ENCODE measurements around the gene SPATA9. TPM values are rescaled to one million over a fixed set of nuclear protein-coding genes. Genes with fewer than 3 reads are reported as not detected.

Gene SPATA9
- total RNA-seq, 1 donor = 1.3 TPM

DNA sequence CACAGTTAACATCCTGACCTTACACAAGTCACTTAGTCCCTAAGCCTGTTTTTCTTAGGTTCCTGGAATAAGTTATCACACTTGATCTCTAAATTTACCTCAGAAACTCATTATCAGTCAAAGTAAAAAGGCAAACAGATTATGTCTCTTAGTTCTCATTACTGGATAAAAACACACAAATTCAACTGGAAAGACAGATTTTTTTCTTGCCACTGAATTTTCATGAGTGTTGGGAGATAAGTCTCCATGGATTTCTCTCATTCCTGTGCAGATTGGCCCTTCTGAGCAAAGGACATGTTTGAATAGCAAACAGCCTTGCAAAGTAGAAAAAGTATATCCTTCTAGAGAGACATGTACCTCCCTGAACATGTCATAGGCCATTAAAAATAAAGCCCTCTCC lies 10.2 kb downstream of the SPATA9 start:
- H3K4me3 ChIP-seq (ENCODE audit: low read depth, low read length) = no peak overlapping the region
- TF ChIP-seq, protein P1, sequence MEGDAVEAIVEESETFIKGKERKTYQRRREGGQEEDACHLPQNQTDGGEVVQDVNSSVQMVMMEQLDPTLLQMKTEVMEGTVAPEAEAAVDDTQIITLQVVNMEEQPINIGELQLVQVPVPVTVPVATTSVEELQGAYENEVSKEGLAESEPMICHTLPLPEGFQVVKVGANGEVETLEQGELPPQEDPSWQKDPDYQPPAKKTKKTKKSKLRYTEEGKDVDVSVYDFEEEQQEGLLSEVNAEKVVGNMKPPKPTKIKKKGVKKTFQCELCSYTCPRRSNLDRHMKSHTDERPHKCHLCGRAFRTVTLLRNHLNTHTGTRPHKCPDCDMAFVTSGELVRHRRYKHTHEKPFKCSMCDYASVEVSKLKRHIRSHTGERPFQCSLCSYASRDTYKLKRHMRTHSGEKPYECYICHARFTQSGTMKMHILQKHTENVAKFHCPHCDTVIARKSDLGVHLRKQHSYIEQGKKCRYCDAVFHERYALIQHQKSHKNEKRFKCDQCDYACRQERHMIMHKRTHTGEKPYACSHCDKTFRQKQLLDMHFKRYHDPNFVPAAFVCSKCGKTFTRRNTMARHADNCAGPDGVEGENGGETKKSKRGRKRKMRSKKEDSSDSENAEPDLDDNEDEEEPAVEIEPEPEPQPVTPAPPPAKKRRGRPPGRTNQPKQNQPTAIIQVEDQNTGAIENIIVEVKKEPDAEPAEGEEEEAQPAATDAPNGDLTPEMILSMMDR (IDR thresholded peaks at IDR 0.05; ENCODE audit: insufficient read depth, low read depth, low read length) = no peak
- DNase-seq (ENCODE audit: low read depth) = no peak

GRCh38 chr5:95671826-95672225 lies 11.0 kb downstream of the SPATA9 start:
- TF ChIP-seq, protein P1 (IDR thresholded peaks at IDR 0.05; ENCODE audit: insufficient read depth, low read depth, low read length) = no peak
- no peak overlapping the region for H3K4me3 ChIP-seq (ENCODE audit: low read depth, low read length)
- no peak for DNase-seq (ENCODE audit: low read depth)

DNA sequence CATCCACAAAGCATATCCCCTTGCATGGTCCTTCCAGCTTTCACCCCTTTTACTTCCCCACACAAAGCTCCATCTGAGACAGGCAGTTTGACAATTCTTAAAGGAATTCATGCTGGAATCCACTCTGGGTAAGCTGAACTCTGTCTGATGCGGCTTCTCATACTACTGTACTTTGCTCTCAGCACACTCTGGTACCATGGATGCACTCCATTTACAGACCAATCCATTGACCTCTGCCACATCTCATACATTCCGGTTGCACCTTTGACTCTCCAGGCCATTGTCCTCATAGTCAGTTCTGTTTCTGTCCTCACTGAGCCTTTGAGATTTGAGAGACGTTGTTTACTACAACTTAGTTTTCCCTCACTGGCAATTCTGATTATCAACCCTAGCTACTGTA lies 12.2 kb downstream of the SPATA9 start:
- TF ChIP-seq, protein P1 (IDR thresholded peaks at IDR 0.05; ENCODE audit: insufficient read depth, low read depth, low read length) = no peak
- no peak for DNase-seq (ENCODE audit: low read depth)
- no peak overlapping the region for H3K4me3 ChIP-seq (ENCODE audit: low read depth, low read length)

GRCh38 chr5:95669985-95670384 lies 12.8 kb downstream of the SPATA9 start:
- TF ChIP-seq, protein P1 (IDR thresholded peaks at IDR 0.05; ENCODE audit: insufficient read depth, low read depth, low read length) = no peak
- DNase-seq (ENCODE audit: low read depth) = no peak
- H3K4me3 ChIP-seq (ENCODE audit: low read depth, low read length) = no peak overlapping the region

DNA sequence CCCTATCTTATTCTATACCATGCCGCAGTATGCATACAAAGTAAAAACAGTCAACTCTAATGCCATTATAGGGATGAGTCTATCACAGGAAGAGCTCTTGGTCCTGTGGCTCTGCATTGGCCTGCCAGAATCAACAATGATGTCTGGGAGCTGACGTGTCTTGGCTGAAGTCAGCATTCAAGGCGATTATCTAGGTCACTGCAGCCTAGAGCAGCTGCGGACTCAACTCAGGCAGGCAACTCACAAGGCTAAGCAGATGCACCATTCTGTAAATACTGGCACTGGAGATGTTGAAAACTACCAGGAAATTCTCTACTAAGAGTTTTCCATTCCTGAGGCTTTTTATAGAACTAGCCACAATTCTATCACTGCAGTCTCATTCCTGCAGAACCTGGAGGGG lies 13.3 kb downstream of the SPATA9 start:
- DNase-seq (ENCODE audit: low read depth) = peak; percentile 99
- no peak overlapping the region for H3K4me3 ChIP-seq (ENCODE audit: low read depth, low read length)
- TF ChIP-seq, protein P1 (IDR thresholded peaks at IDR 0.05; ENCODE audit: insufficient read depth, low read depth, low read length) = no peak

GRCh38 chr5:95668728-95669127 lies 14.1 kb downstream of the SPATA9 start:
- TF ChIP-seq, protein P1 (IDR thresholded peaks at IDR 0.05; ENCODE audit: insufficient read depth, low read depth, low read length) = no peak
- peak; percentile 94 for DNase-seq (ENCODE audit: low read depth)
- no peak overlapping the region for H3K4me3 ChIP-seq (ENCODE audit: low read depth, low read length)

- DNase-seq (ENCODE audit: low read depth) = peak; percentile 33
- TF ChIP-seq, protein P1 (IDR thresholded peaks at IDR 0.05; ENCODE audit: insufficient read depth, low read depth, low read length) = no peak
- H3K4me3 ChIP-seq (ENCODE audit: low read depth, low read length) = no peak overlapping the region
These were observed 14.6 kb downstream of the SPATA9 start for GRCh38 chr5:95668216-95668615.

Data from fibroblast of villous mesenchyme (primary cell).